ENCODE results near the gene CDC42BPB. TPM values are rescaled to one million over a fixed set of nuclear protein-coding genes. Genes with fewer than 3 reads are reported as not detected.
A peak's percentile ranks its signal among the peaks of the same experiment; 100 is the strongest.

CDC42BPB gene
- total RNA-seq, 4 donors from 2014 or later, result 145 to 255 (median 197) TPM

GRCh38 chr14:103103461-103104388 is 46.4 kb upstream of the CDC42BPB start:
- Histone ChIP-seq H3K27ac (peak overlapping the region in 2 of 4 donors; percentile 38 to 61), H3K9me3 (no peaks in the 10 kb centered on the region), H3K36me3 (no peaks in the 10 kb centered on the region), H3K4me3 (peak overlapping the region in 3 of 4 donors; percentile 12 to 43 (median 37)), H3K27me3 (no peaks in the 10 kb centered on the region), H3K4me1 (peaks cover 6 to 43% (median 17%) of the 10 kb centered on the region in 4 donors)
- peak in 1 of 2 donors; percentile 16 for TF ChIP-seq POLR2A (IDR thresholded peaks at IDR 0.05)
- TF ChIP-seq CTCF (IDR thresholded peaks at IDR 0.05), result peak in 3 of 6 experiments; percentile 38 to 51 (median 44)
- peak in 2 of 3 donors; percentile 86 for DNase-seq

GRCh38 chr14:103102689-103103260 is 45.4 kb upstream of the CDC42BPB start:
- Histone ChIP-seq H3K36me3 (no peaks in the 10 kb centered on the region), H3K27me3 (no peaks in the 10 kb centered on the region), H3K4me3 (no peak overlapping the region), H3K9me3 (no peaks in the 10 kb centered on the region), H3K4me1 (peaks cover 6 to 48% (median 17%) of the 10 kb centered on the region in 4 donors), H3K27ac (no peak overlapping the region)
- no peak for DNase-seq
- TF ChIP-seq POLR2A (IDR thresholded peaks at IDR 0.05), result no peak
- no peak for TF ChIP-seq CTCF (IDR thresholded peaks at IDR 0.05)

GRCh38 chr14:103101963-103102688 is 44.8 kb upstream of the CDC42BPB start:
- DNase-seq, result no peak
- no peaks in the 10 kb centered on the region for H3K36me3 ChIP-seq
- TF ChIP-seq POLR2A (IDR thresholded peaks at IDR 0.05) (no peak), CTCF (IDR thresholded peaks at IDR 0.05) (no peak)
- H3K4me1 ChIP-seq, result peaks cover 6 to 48% (median 17%) of the 10 kb centered on the region in 4 donors
- H3K27me3 ChIP-seq, result no peaks in the 10 kb centered on the region
- H3K9me3 ChIP-seq, result no peaks in the 10 kb centered on the region
- H3K27ac ChIP-seq, result no peak overlapping the region
- H3K4me3 ChIP-seq, result no peak overlapping the region

GRCh38 chr14:103101257-103101962 is 44.1 kb upstream of the CDC42BPB start:
- no peaks in the 10 kb centered on the region for H3K27me3 ChIP-seq
- H3K9me3 ChIP-seq, result no peaks in the 10 kb centered on the region
- TF ChIP-seq POLR2A (IDR thresholded peaks at IDR 0.05) (no peak), CTCF (IDR thresholded peaks at IDR 0.05) (no peak)
- H3K36me3 ChIP-seq, result no peaks in the 10 kb centered on the region
- H3K27ac ChIP-seq, result peak overlapping the region in 1 of 4 donors; percentile 46
- peaks cover 6 to 49% (median 17%) of the 10 kb centered on the region in 4 donors for H3K4me1 ChIP-seq
- H3K4me3 ChIP-seq, result no peak overlapping the region
- DNase-seq, result no peak

All from Peyer's patch (tissue), 4 donors.